H1 (cell line): ENCODE data around the gene LRPAP1. TPM values are rescaled to one million over a fixed set of nuclear protein-coding genes. Genes with fewer than 3 reads are reported as not detected.

Experiments used
- CTCF ChIA-PET: fragments of 300-600 bp; sonication (Branson Sonifier 250); formaldehyde crosslinking; loops from one replicate; lab custom pipeline; 2021; ENCODE audit not compliant: partially characterized antibody; lab: Charles Lee
- POLR2A ChIA-PET: fragments of 300-600 bp; sonication (Branson Sonifier 250); formaldehyde crosslinking; loops from one replicate; lab custom pipeline; 2021; ENCODE audit warnings: inconsistent platforms; ENCODE audit not compliant: partially characterized antibody; lab: Charles Lee
- DNase-seq, 2 experiments: peaks; one replicate each; pipeline versions ENCODE4 v3.0.0 to v3.0.0-alpha.2; 2010 to 2022; ENCODE audit warnings: low spot score in 2 of 2, low read depth in 1 of 2, mixed read lengths in 1 of 2
- FAIRE-seq: peaks from 2 replicates; lab custom pipeline; 2011; peaks lifted over from hg19 to GRCh38; lab: Jason Lieb, UNC
- H2AFZ ChIP-seq: 2 replicates; pipeline ENCODE4 v1.8.1; 2012; ENCODE audit warnings: low read length, inconsistent platforms
- H2AK5ac ChIP-seq: 2 replicates; pipeline ENCODE4 v1.6.1; 2013; ENCODE audit warnings: low read depth, low read length
- H2BK120ac ChIP-seq: replicated peaks from 2 replicates; pipeline ENCODE3; 2013; ENCODE audit warnings: low read depth, low read length, inconsistent platforms
- H2BK12ac ChIP-seq: 2 replicates; pipeline ENCODE4 v1.6.1; 2013; ENCODE audit warnings: low read depth, low read length
- H2BK15ac ChIP-seq: 2 replicates; pipeline ENCODE4 v1.6.1; 2013; ENCODE audit warnings: low read length
- H2BK20ac ChIP-seq: 2 replicates; pipeline ENCODE4 v1.6.1; 2013; ENCODE audit warnings: low read length
- H2BK5ac ChIP-seq: 2 replicates; pipeline ENCODE4 v1.6.1; 2013; ENCODE audit warnings: low read depth, low read length
- H3K14ac ChIP-seq: 2 replicates; pipeline ENCODE4 v1.6.1; 2013; ENCODE audit warnings: inconsistent platforms; ENCODE audit not compliant: insufficient read length
- H3K18ac ChIP-seq: 2 replicates; pipeline ENCODE4 v1.6.1; 2013; ENCODE audit warnings: low read length; ENCODE audit errors: extremely low read depth
- H3K23ac ChIP-seq: 2 replicates; pipeline ENCODE4 v1.6.1; 2013; ENCODE audit warnings: inconsistent platforms; ENCODE audit not compliant: insufficient read length
- H3K23me2 ChIP-seq: 2 replicates; pipeline ENCODE4 v1.6.1; 2013; ENCODE audit warnings: low read depth, low read length
- H3K27ac ChIP-seq: 2 replicates; pipeline ENCODE4 v1.6.1; 2011; ENCODE audit warnings: low read depth, low read length, inconsistent platforms
- H3K27me3 ChIP-seq, 4 experiments: replicated peaks in 1 of 4; 1 replicate in 1 of 4; 2 replicates in 3 of 4; pipeline versions ENCODE4 v1.6.1 to v1.8.1; 2011 to 2013; ENCODE audit warnings: low read length in 3 of 4, mild to moderate bottlenecking in 3 of 4, inconsistent platforms in 2 of 4, mixed read lengths in 2 of 4, moderate library complexity in 1 of 4; ENCODE audit not compliant: control insufficient read depth in 3 of 4, insufficient read depth in 3 of 4; ENCODE audit errors: extremely low read depth in 1 of 4
- H3K36me3 ChIP-seq, 4 experiments: 2 replicates each; pipeline versions ENCODE4 v1.6.1 to v1.8.1; 2011 to 2013; ENCODE audit warnings: mild to moderate bottlenecking in 4 of 4, low read length in 3 of 4, moderate library complexity in 2 of 4, control low read depth in 1 of 4, inconsistent platforms in 1 of 4; ENCODE audit not compliant: insufficient read depth in 4 of 4, control insufficient read depth in 2 of 4
- H3K4ac ChIP-seq: replicated peaks from 2 replicates; pipeline ENCODE3; 2013; ENCODE audit warnings: low read length, low read depth, mixed read lengths, inconsistent platforms; ENCODE audit not compliant: insufficient read length
- H3K4me1 ChIP-seq, 4 experiments: replicated peaks in 1 of 4; 1 replicate in 1 of 4; 2 replicates in 3 of 4; pipeline versions ENCODE4 v1.6.1 to v1.8.1; 2011 to 2013; ENCODE audit warnings: low read length in 3 of 4, inconsistent platforms in 2 of 4, mixed read lengths in 1 of 4; ENCODE audit not compliant: insufficient read depth in 4 of 4, control insufficient read depth in 3 of 4
- H3K4me2 ChIP-seq, 2 experiments: 2 replicates each; pipeline versions ENCODE4 v1.6.1 to v1.8.1; 2011 to 2013; ENCODE audit warnings: low read depth in 2 of 2, low read length in 2 of 2, control low read depth in 1 of 2, inconsistent platforms in 1 of 2, mild to moderate bottlenecking in 1 of 2; ENCODE audit not compliant: insufficient read depth in 1 of 2
- H3K4me3 ChIP-seq, 4 experiments: fragments of 200-600, 300-600 bp in 1 of 4; sonication (generic), shearing (Covaris generic), sonication (Bioruptor Twin) in 1 of 4; 2 replicates each; pipeline versions ENCODE4 v1.5.1 to v1.8.1; 2011 to 2016; ENCODE audit warnings: low read length in 4 of 4, low read depth in 3 of 4, control low read depth in 2 of 4, inconsistent platforms in 2 of 4, mild to moderate bottlenecking in 2 of 4, mixed read lengths in 1 of 4, moderate library complexity in 1 of 4; ENCODE audit not compliant: insufficient read depth in 2 of 4; ENCODE audit errors: extremely low read depth in 1 of 4
- H3K56ac ChIP-seq: replicated peaks from 2 replicates; pipeline ENCODE3; 2013; ENCODE audit warnings: low read depth, mild to moderate bottlenecking, mixed read lengths, low read length, inconsistent platforms; ENCODE audit not compliant: insufficient read length
- H3K79me1 ChIP-seq: 2 replicates; pipeline ENCODE4 v1.6.1; 2013; ENCODE audit warnings: low read depth, low read length, control low read depth
- H3K79me2 ChIP-seq, 2 experiments: 2 replicates each; pipeline versions ENCODE4 v1.6.1 to v1.8.1; 2012 to 2013; ENCODE audit warnings: low read length in 2 of 2, mild to moderate bottlenecking in 2 of 2, inconsistent platforms in 1 of 2; ENCODE audit not compliant: insufficient read depth in 2 of 2, control insufficient read depth in 1 of 2
- H3K9ac ChIP-seq, 4 experiments: replicated peaks in 1 of 4; 1 replicate in 1 of 4; 2 replicates in 3 of 4; pipeline versions ENCODE4 v1.6.1 to v1.8.1; 2011 to 2013; ENCODE audit warnings: low read depth in 3 of 4, low read length in 3 of 4, control low read depth in 2 of 4, mild to moderate bottlenecking in 2 of 4, moderate library complexity in 2 of 4, inconsistent platforms in 1 of 4; ENCODE audit errors: extremely low read depth in 1 of 4
- H3K9me3 ChIP-seq, 2 experiments: 2 replicates each; pipeline versions ENCODE4 v1.6.1 to v1.8.1; 2012 to 2013; ENCODE audit warnings: mild to moderate bottlenecking in 2 of 2, moderate library complexity in 2 of 2, control low read depth in 1 of 2, inconsistent platforms in 1 of 2, low read depth in 1 of 2, low read length in 1 of 2, mixed read lengths in 1 of 2; ENCODE audit not compliant: insufficient read depth in 2 of 2
- H4K20me1 ChIP-seq, 2 experiments: replicated peaks in 1 of 2; 2 replicates each; pipeline versions ENCODE3 to v1.8.1; 2011 to 2013; ENCODE audit warnings: inconsistent platforms in 2 of 2, low read length in 2 of 2, mild to moderate bottlenecking in 1 of 2; ENCODE audit not compliant: insufficient read depth in 2 of 2, control insufficient read depth in 1 of 2
- H4K5ac ChIP-seq: 2 replicates; pipeline ENCODE4 v1.6.1; 2013; ENCODE audit warnings: low read length, low read depth, mixed read lengths, inconsistent platforms; ENCODE audit not compliant: insufficient read length
- H4K8ac ChIP-seq: 2 replicates; pipeline ENCODE4 v1.8.0; 2013; ENCODE audit warnings: mild to moderate bottlenecking, moderate library complexity, low read length, inconsistent platforms; ENCODE audit not compliant: insufficient read depth; ENCODE audit errors: extremely low read depth
- H4K91ac ChIP-seq: replicated peaks from 2 replicates; pipeline ENCODE3; 2013; ENCODE audit warnings: low read length, mixed read lengths, inconsistent platforms; ENCODE audit not compliant: insufficient read length
- HDAC2 ChIP-seq, 2 experiments: fragments of 300-600 bp in 1 of 2; sonication (generic) in 1 of 2; IDR thresholded peaks; 2 replicates each; pipeline ENCODE4 v1.6.1; 2011 to 2012; ENCODE audit warnings: low read depth in 2 of 2, low read length in 2 of 2, mild to moderate bottlenecking in 2 of 2, moderate library complexity in 2 of 2, borderline replicate concordance in 1 of 2, inconsistent platforms in 1 of 2
- JUND ChIP-seq: IDR thresholded peaks from 2 replicates; pipeline ENCODE4 v1.6.1; 2011; ENCODE audit warnings: mild to moderate bottlenecking, improper control_type of control experiment, low read length
- KDM1A ChIP-seq: fragments of 200-600, 300-600 bp; sonication (generic); IDR thresholded peaks from 2 replicates; pipeline ENCODE4 v1.7.1; 2016; ENCODE audit warnings: mild to moderate bottlenecking, low read length, borderline replicate concordance
- RAD21 ChIP-seq, 2 experiments: IDR thresholded peaks in 1 of 2; conservative IDR thresholded peaks in 1 of 2; 2 replicates each; pipeline ENCODE4 v1.6.1; 2011; ENCODE audit warnings: low read depth in 2 of 2, low read length in 2 of 2, improper control_type of control experiment in 1 of 2, inconsistent platforms in 1 of 2, mild to moderate bottlenecking in 1 of 2, moderate library complexity in 1 of 2
- SAP30 ChIP-seq: fragments of 300-600 bp; sonication (generic); IDR thresholded peaks from 2 replicates; pipeline ENCODE4 v1.7.1; 2012; ENCODE audit warnings: low read length, moderate library complexity, mild to moderate bottlenecking, inconsistent platforms; ENCODE audit not compliant: insufficient read depth, insufficient replicate concordance
- SIRT6 ChIP-seq: IDR thresholded peaks from one replicate; pipeline ENCODE4 v1.7.1; 2012; ENCODE audit warnings: low read length, inconsistent platforms
- SUZ12 ChIP-seq: fragments of 200-600 bp; sonication (generic); IDR thresholded peaks from 2 replicates; pipeline ENCODE4 v1.6.1; 2012; ENCODE audit warnings: mild to moderate bottlenecking, inconsistent platforms, low read length, moderate library complexity, mixed read lengths
- TEAD4 ChIP-seq: IDR thresholded peaks from 2 replicates; pipeline ENCODE4 v1.6.1; 2012; ENCODE audit warnings: low read depth, low read length, inconsistent platforms, mixed read lengths
- WGBS, 2 experiments: shearing (Covaris generic) in 1 of 2; methylation state at CpG; one replicate each; pipeline versions ENCODE4 v1.1.6 to v1.1.7; 2013 to 2015; ENCODE audit warnings: low lambda C conversion rate in 2 of 2, mixed read lengths in 2 of 2, inconsistent platforms in 1 of 2, low coverage in 1 of 2, missing lambda C conversion rate in 1 of 2; ENCODE audit not compliant: insufficient replicate concordance in 2 of 2, insufficient coverage in 1 of 2, insufficient read length in 1 of 2; ENCODE audit errors: extremely low coverage in 1 of 2, missing lambda C conversion rate in 1 of 2; 5-methylcytosine and 5-hydroxymethylcytosine counted together
- polyA plus RNA-seq, 7 experiments: library from polyadenylated mRNA; depleted of rRNA in 3 of 7; stranded (reverse) in 5 of 7; unstranded in 2 of 7; fragments of >200 nt in 5 of 7; fragments of 200-250 nt in 2 of 7; gene quantifications; 1 replicate in 5 of 7; 2 replicates in 1 of 7; 4 replicates in 1 of 7; pipeline versions ENCODE4 v1.2.1 to v1.2.3, GENCODE V29; 2011 to 2013; ENCODE audit warnings: missing spikeins in 2 of 7, mixed read lengths in 2 of 7
- total RNA-seq: library from RNA; stranded (reverse); fragmentation: NEBNext Ultra II Directional; extraction: Animal tissue kit (Norgen Biotek cat#: 25700); gene quantifications from 2 replicates; pipeline ENCODE4 v1.2.1, GENCODE V29; 2021
- TF ChIP-seq, protein P1 (sequence below): IDR thresholded peaks from 2 replicates; pipeline ENCODE4 v1.6.1; 2012; ENCODE audit warnings: low read length, inconsistent platforms

LRPAP1 gene
- total and polyA plus RNA-seq, 2 of the 8 experiments (the other 6 are each of a cell fraction or from before 2014, with no cell fraction given) = 31.1 to 101 TPM

DNA sequence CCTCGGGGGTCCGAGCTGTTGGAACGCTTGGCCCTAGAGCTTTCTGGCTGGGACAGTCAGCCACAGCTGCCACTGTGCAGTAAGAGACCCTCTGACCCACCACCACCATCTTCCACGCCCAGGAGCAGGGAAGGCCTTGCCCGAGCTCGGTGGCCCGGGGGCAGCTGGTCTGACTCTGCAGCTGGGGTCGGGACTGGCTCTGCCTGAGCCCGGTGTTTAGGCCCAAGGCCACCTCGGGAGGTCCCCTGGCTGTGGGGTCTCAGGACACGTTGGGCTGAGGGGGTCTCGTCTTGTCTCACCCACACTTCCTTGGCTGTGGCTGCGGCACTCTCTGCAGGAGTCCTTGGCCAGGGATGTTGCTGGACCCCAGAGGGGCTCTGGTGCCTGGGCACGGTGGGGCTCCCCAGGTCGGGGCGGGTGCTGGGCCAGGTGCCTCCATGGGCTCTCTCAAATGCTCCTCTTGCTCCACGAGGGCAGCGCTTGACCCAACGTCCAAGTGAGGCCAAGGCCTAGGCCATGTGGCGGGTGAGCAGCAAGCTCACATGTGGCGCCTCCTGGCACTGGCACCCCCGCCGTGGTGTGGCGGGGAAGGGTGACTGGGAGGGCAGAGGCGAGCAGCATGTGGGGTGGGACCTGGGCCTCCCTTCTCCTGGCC, 46.2 kb downstream of the LRPAP1 start:
- H3K4me1 ChIP-seq = peaks cover 0 to 32% (median 20%) of the 10 kb centered on the region in 4 experiments; a peak in 6 of 7 replicates
- H3K18ac ChIP-seq = no peak overlapping the region; the same call in 1 of the 2 replicates
- H4K91ac ChIP-seq = peak overlapping the region; percentile 42
- no peaks in the 10 kb centered on the region for H3K79me2 ChIP-seq
- 0 out of 2 replicates have a peak overlapping the region, but pooled peaks have one; percentile 39 for H2AK5ac ChIP-seq
- no peaks in the 10 kb centered on the region for H3K9me3 ChIP-seq
- H3K27me3 ChIP-seq = peaks cover 25 to 90% (median 78%) of the 10 kb centered on the region in 4 experiments
- H2AFZ ChIP-seq = no peak overlapping the region
- H3K27ac ChIP-seq = no peak overlapping the region
- H3K23ac ChIP-seq = no peak overlapping the region
- peaks cover 3% of the 10 kb centered on the region; the same call in 1 of the 2 replicates for H3K23me2 ChIP-seq
- no peak overlapping the region for H3K4me3 ChIP-seq
- no peak overlapping the region for H3K4me2 ChIP-seq
- H3K79me1 ChIP-seq = no peaks in the 10 kb centered on the region
- H2BK5ac ChIP-seq = no peak overlapping the region
- no peak overlapping the region for H4K5ac ChIP-seq
- no peaks in the 10 kb centered on the region for H3K36me3 ChIP-seq
- H3K4ac ChIP-seq = no peak overlapping the region
- no peak overlapping the region for H2BK120ac ChIP-seq
- no peak for FAIRE-seq
- H3K9ac ChIP-seq = no peak overlapping the region
- H4K8ac ChIP-seq = no peak overlapping the region; the same call in 1 of the 2 replicates
- TF ChIP-seq, protein P1, sequence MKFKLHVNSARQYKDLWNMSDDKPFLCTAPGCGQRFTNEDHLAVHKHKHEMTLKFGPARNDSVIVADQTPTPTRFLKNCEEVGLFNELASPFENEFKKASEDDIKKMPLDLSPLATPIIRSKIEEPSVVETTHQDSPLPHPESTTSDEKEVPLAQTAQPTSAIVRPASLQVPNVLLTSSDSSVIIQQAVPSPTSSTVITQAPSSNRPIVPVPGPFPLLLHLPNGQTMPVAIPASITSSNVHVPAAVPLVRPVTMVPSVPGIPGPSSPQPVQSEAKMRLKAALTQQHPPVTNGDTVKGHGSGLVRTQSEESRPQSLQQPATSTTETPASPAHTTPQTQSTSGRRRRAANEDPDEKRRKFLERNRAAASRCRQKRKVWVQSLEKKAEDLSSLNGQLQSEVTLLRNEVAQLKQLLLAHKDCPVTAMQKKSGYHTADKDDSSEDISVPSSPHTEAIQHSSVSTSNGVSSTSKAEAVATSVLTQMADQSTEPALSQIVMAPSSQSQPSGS = no peak
- TF ChIP-seq KDM1A (no peak), SUZ12 (no peak), RAD21 (IDR thresholded peaks at IDR 0.05 in 1 of 2, conservative IDR thresholded peaks at IDR 0.05 in 1 of 2; ENCODE audit: low read depth in 2 of 2, low read length in 2 of 2) (no peak), SAP30 (no peak), JUND (no peak), TEAD4 (no peak), SIRT6 (no peak), HDAC2 (IDR thresholded peaks at IDR 0.05; ENCODE audit: borderline replicate concordance in 1 of 2, low read depth in 2 of 2, low read length in 2 of 2) (no peak)
- TF ChIP-seq, all 59 proteins: peak for 0
- H2BK20ac ChIP-seq = no peak overlapping the region; the same call in 1 of the 2 replicates
- peak overlapping the region; percentile 27; the same call in 1 of the 2 replicates for H2BK12ac ChIP-seq
- H3K56ac ChIP-seq = no peak overlapping the region
- ChIA-PET CTCF (interaction anchor here (0.6 to 5.8 kb wide), 6 partner anchors 9 to 253 kb away, joined by 3 to 32 read pairs (median 3); no protein-coding TSS in a partner anchor), POLR2A (interaction anchor here (1.1 kb wide), 1 partner anchor 9 kb away, joined by 3 read pairs; no protein-coding TSS in a partner anchor)
- H2BK15ac ChIP-seq = peak overlapping the region; percentile 88; the same call in 1 of the 2 replicates
- no peak for DNase-seq
- peaks cover 0 to 8% of the 10 kb centered on the region in 2 experiments for H4K20me1 ChIP-seq
- no peak overlapping the region for H3K14ac ChIP-seq
- WGBS, 2 experiments = 93% methylated on average over 14 of the region's 25 CpGs; no CpG with 5 or more reads in 1 of the 2 experiments
